SH-SY5Y (cell line): ENCODE data around the gene SNX9.

ENCODE experiments used
- GATA2 ChIP-seq: IDR thresholded peaks from 2 replicates; pipeline ENCODE4 v1.6.1; 2011; ENCODE audit warnings: mild to moderate bottlenecking, low read depth, low read length
- GATA3 ChIP-seq: IDR thresholded peaks from 2 replicates; pipeline ENCODE4 v1.6.1; 2011; ENCODE audit warnings: low read depth, mild to moderate bottlenecking, low read length, moderate library complexity

Gene SNX9

GRCh38 chr6:157898640-157899039 is 75.6 kb downstream of the SNX9 start:
- TF ChIP-seq GATA3 = no peak
- TF ChIP-seq GATA2 = no peak

GRCh38 chr6:157900751-157901150 is 77.7 kb downstream of the SNX9 start:
- TF ChIP-seq GATA2 = 0 out of 2 replicates have a peak, but pooled peaks have one; percentile 9

DNA sequence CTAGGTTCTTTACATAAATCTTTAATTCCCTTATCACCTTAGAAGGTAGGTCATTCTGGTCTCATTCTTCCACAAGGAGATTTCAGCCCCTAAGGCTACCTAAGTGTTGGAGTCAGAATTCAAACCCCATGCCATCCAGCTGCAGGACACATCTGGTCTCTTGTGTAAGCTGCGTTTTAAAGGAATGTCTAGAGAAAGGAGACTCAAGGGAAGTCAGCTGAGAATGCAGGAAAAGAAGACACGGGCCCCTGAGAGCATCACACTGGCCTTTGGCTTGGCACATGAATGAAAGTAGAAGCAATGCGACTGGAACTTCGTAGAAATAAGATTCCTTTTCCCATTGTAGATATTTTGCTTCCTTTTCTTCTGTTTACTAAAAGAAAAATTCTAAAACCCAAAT is 82.0 kb downstream of the SNX9 start:
- TF ChIP-seq GATA2 (no peak), GATA3 (no peak)

GRCh38 chr6:157905590-157906342 is 82.7 kb downstream of the SNX9 start:
- TF ChIP-seq GATA3 (no peak), GATA2 (no peak)

GRCh38 chr6:157906537-157907061 is 83.6 kb downstream of the SNX9 start:
- TF ChIP-seq GATA2 (no peak), GATA3 (no peak)

GRCh38 chr6:157907651-157908050 is 84.6 kb downstream of the SNX9 start:
- TF ChIP-seq GATA3 = no peak
- TF ChIP-seq GATA2 = no peak

GRCh38 chr6:157908369-157909281 is 85.6 kb downstream of the SNX9 start:
- TF ChIP-seq GATA2 = no peak
- TF ChIP-seq GATA3 = no peak

DNA sequence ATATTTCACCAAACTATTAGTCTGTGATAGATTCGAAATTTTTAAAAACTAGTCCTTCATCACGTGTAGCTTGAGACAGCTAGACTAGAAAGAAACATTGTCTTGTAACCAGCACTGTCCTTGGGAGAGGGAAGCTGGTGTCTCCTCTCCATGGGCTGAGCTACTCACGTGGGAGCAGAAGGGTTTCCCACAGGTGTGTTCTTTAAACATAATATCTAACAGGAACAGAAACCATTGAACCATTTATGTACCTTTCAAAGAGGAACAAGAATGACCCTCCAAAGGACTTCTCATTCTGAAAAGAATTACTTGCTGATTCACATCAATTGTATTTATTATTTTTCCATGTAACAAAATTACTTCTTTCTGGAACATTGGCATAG is 86.2 kb downstream of the SNX9 start:
- TF ChIP-seq GATA2 (no peak), GATA3 (no peak)

DNA sequence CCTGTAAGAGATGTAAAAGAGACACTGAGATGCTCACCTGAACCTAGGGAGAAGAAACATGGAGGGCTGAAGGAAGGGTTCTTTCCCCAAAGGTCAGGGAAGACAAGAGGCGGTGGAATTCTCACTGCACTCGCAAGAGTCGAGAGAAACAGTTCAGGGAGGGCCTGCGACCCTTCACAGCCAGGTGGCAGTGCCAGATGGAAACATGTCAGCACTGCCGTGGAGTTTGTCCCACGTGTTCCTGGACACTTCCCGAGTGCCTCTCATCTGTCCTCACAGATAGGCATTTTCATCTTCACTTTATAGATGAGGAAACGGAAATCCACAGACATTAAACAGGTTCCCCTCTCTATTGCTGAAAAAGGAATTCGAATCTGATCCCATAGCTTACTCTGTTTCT is 88.2 kb downstream of the SNX9 start:
- no peak for TF ChIP-seq GATA3
- no peak for TF ChIP-seq GATA2

DNA sequence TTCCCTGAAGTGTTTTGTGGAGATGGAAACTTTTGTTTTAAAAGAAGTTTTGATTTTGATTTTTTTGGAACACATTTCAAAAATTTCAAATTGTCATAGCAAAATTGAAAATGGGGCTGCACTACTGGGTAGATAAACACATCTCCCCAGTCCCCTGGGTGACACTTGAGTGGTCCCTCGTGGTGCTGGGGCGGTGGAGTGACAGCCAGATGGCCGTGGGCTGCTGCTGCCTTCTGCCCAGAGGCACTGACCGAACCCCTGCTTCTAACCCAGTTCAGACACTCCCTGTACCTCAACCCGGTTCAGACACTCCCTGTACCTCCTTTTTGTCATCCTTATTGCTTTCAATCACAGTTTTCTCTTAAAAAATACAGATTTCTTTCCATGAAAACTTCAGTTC is 88.7 kb downstream of the SNX9 start:
- TF ChIP-seq GATA3 (no peak), GATA2 (no peak)

GRCh38 chr6:157912326-157912725 is 89.3 kb downstream of the SNX9 start:
- TF ChIP-seq GATA3 = no peak
- TF ChIP-seq GATA2 = no peak

DNA sequence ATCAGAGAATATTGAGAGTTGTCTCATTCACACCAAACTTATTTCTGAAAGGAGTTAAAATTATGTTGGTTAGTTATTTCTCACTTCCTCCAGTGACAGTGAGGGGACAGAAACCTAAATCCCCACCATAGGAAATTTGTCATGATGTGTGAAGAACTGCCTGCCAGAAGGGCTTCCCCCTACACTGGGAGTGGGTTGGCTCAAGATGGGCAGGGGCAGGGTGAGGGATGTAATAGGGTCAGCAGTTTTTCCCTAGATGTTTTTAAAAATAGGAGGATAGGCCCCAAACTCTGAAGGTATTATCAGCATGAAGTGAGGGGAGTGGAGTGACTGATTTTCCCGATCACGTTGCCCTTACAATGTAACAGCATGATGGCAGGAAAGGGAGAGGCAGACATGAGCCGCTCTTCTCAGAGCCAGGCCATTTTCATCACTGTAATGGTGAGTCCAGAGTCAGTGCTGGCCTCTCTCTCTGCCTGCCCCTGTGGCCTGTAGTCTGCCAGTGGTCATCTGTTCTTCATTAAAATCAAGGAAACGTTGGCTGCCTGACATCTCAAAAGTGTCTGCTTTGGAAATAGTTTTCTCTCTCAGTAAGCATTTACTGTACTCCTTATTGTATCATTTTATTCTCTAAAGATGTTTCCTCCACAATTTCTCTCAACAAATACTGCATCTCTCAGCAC is 98.8 kb downstream of the SNX9 start:
- TF ChIP-seq GATA3 (no peak), GATA2 (no peak)

- TF ChIP-seq GATA3 (no peak), GATA2 (no peak)
Measured at GRCh38 chr6:157925771-157926170, 102.7 kb downstream of the SNX9 start.

DNA sequence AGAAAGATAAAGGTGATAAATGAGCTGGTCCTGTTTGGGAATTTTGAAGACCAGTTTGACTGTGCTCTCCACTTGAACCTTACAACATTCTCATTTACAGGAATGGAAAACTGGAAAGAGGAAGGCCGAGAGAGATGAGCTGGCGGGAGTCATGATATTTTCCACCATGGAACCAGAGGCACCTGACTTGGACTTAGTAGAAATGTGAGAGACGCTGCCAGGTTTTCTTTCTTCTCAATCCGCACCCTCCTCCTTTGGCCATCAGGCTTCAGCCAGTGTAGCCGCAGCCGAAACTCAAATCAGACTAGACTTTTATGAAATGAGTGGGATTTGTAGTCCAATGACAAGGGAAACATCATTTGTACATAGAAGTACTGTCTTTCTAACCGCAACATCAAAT is 104.0 kb downstream of the SNX9 start:
- TF ChIP-seq GATA3 (no peak), GATA2 (no peak)
